ENCODE results near the gene GALNT2. TPM values are rescaled to one million over a fixed set of nuclear protein-coding genes. Genes with fewer than 3 reads are reported as not detected.

GALNT2 gene
- total RNA-seq, 1 experiment from 2014 or later, result 62.2 TPM

GRCh38 chr1:230262867-230263567, 196.0 kb downstream of the GALNT2 start:
- H3K36me3 Mint-ChIP-seq (ENCODE audit: insufficient read depth, unreplicated experiment), result peaks cover 6% of the 10 kb centered on the region
- Histone ChIP-seq H3K36me3 (ENCODE audit: control insufficient read depth, insufficient read depth, low read length) (peaks cover 6% of the 10 kb centered on the region), H3K27me3 (replicated peaks; ENCODE audit: control insufficient read depth, insufficient read depth, low read length) (no peaks in the 10 kb centered on the region), H3K4me3 (ENCODE audit: low read depth, low read length) (no peak overlapping the region), H3K4me1 (peaks cover 5% of the 10 kb centered on the region; the same call in 1 of the 2 replicates), H3K9me3 (no peaks in the 10 kb centered on the region)
- ChIA-PET CTCF (interaction anchor here (0.6 kb wide), 1 partner anchor 293 kb away, joined by 3 read pairs; no protein-coding TSS in a partner anchor), POLR2A (no interaction called here)
- H3K4me3 Mint-ChIP-seq (ENCODE audit: unreplicated experiment), result no peak overlapping the region
- peaks cover 14% of the 10 kb centered on the region for H3K4me1 Mint-ChIP-seq (ENCODE audit: low read depth, unreplicated experiment)
- H3K27me3 Mint-ChIP-seq (ENCODE audit: insufficient read depth, unreplicated experiment), result no peaks in the 10 kb centered on the region
- no peaks in the 10 kb centered on the region for H3K9me3 Mint-ChIP-seq (ENCODE audit: unreplicated experiment)
- peak in 1 of 2 experiments; percentile 19 for DNase-seq
- intact Hi-C loops (cut with micrococcal nuclease; ENCODE audit: unreplicated experiment), result no loop called here
- H3K27ac Mint-ChIP-seq (ENCODE audit: unreplicated experiment), result no peak overlapping the region
- no peak for TF ChIP-seq CTCF (IDR thresholded peaks at IDR 0.05; ENCODE audit: insufficient read depth in 1 of 2, low read depth in 1 of 2, low read length in 1 of 2, severe bottlenecking in 1 of 2, unreplicated experiment in 1 of 2)
- no TSS peak for BruUV-seq (replicated peaks)

GRCh38 chr1:230263568-230264195, 196.6 kb downstream of the GALNT2 start:
- H3K27ac Mint-ChIP-seq (ENCODE audit: unreplicated experiment), result no peak overlapping the region
- Histone ChIP-seq H3K4me1 (peaks cover 12% of the 10 kb centered on the region; the same call in 1 of the 2 replicates), H3K27me3 (replicated peaks; ENCODE audit: control insufficient read depth, insufficient read depth, low read length) (no peaks in the 10 kb centered on the region), H3K4me3 (ENCODE audit: low read depth, low read length) (no peak overlapping the region), H3K36me3 (ENCODE audit: control insufficient read depth, insufficient read depth, low read length) (peaks cover 6% of the 10 kb centered on the region), H3K9me3 (no peaks in the 10 kb centered on the region)
- peaks cover 6% of the 10 kb centered on the region for H3K36me3 Mint-ChIP-seq (ENCODE audit: insufficient read depth, unreplicated experiment)
- peaks cover 16% of the 10 kb centered on the region for H3K4me1 Mint-ChIP-seq (ENCODE audit: low read depth, unreplicated experiment)
- BruUV-seq (replicated peaks), result no TSS peak
- intact Hi-C loops (cut with micrococcal nuclease; ENCODE audit: unreplicated experiment), result no loop called here
- H3K27me3 Mint-ChIP-seq (ENCODE audit: insufficient read depth, unreplicated experiment), result no peaks in the 10 kb centered on the region
- DNase-seq, result peak in 1 of 2 experiments; percentile 17
- POLR2A ChIA-PET, result no interaction called here
- TF ChIP-seq CTCF (IDR thresholded peaks at IDR 0.05; ENCODE audit: insufficient read depth in 1 of 2, low read depth in 1 of 2, low read length in 1 of 2, severe bottlenecking in 1 of 2, unreplicated experiment in 1 of 2), result no peak
- no peak overlapping the region for H3K4me3 Mint-ChIP-seq (ENCODE audit: unreplicated experiment)
- CTCF ChIA-PET, result no interaction called here
- H3K9me3 Mint-ChIP-seq (ENCODE audit: unreplicated experiment), result no peaks in the 10 kb centered on the region

GRCh38 chr1:230264342-230264741, 197.3 kb downstream of the GALNT2 start:
- no peak for TF ChIP-seq CTCF (IDR thresholded peaks at IDR 0.05; ENCODE audit: insufficient read depth in 1 of 2, low read depth in 1 of 2, low read length in 1 of 2, severe bottlenecking in 1 of 2, unreplicated experiment in 1 of 2)
- no peaks in the 10 kb centered on the region for H3K9me3 ChIP-seq
- H3K27me3 ChIP-seq (replicated peaks; ENCODE audit: control insufficient read depth, insufficient read depth, low read length), result no peaks in the 10 kb centered on the region
- CTCF ChIA-PET, result no interaction called here
- no TSS peak for BruUV-seq (replicated peaks)
- Mint-ChIP-seq H3K27me3 (ENCODE audit: insufficient read depth, unreplicated experiment) (no peaks in the 10 kb centered on the region), H3K4me3 (ENCODE audit: unreplicated experiment) (no peak overlapping the region), H3K4me1 (ENCODE audit: low read depth, unreplicated experiment) (peaks cover 16% of the 10 kb centered on the region), H3K27ac (ENCODE audit: unreplicated experiment) (no peak overlapping the region), H3K9me3 (ENCODE audit: unreplicated experiment) (no peaks in the 10 kb centered on the region), H3K36me3 (ENCODE audit: insufficient read depth, unreplicated experiment) (peaks cover 4% of the 10 kb centered on the region)
- no peak overlapping the region for H3K4me3 ChIP-seq (ENCODE audit: low read depth, low read length)
- POLR2A ChIA-PET, result interaction anchor here (0.6 kb wide), 1 partner anchor 47 kb away, joined by 5 read pairs; no protein-coding TSS in a partner anchor
- intact Hi-C loops (cut with micrococcal nuclease; ENCODE audit: unreplicated experiment), result no loop called here
- DNase-seq, result no peak
- H3K4me1 ChIP-seq, result peaks cover 13% of the 10 kb centered on the region; the same call in 1 of the 2 replicates
- H3K36me3 ChIP-seq (ENCODE audit: control insufficient read depth, insufficient read depth, low read length), result peaks cover 6% of the 10 kb centered on the region
